Activated naive CD4-positive, alpha-beta T cell treated with anti-CD3 and anti-CD28 coated beads, Interleukin-2, amount 50 U/mL, for 72 hours (primary cell): ENCODE results near the gene VAPB. TPM values are rescaled to one million over a fixed set of nuclear protein-coding genes. Genes with fewer than 3 reads are reported as not detected.
A peak's percentile ranks its signal among the peaks of the same experiment; 100 is the strongest.
"Not testable (repeated sequence)": the region's sequence is repeated elsewhere in the genome, so short reads cannot be mapped to it uniquely, and the experiment has no call there.

Experiments used
- ATAC-seq, 2 donors: fragments of 150-1000 bp; cut with Tn5 transposase; 2 replicates each; pipeline ENCODE4 v1.10.0; 2021; ENCODE audit warnings: mild to moderate bottlenecking in 2 of 2, moderate library complexity in 2 of 2
- DNase-seq, 2 donors: peaks; one replicate each; pipeline ENCODE4 v3.0.0; 2021 to 2022; ENCODE audit warnings: low spot score in 2 of 2
- H3K27ac Mint-ChIP-seq, 2 donors: one replicate each; pipeline ENCODE4 v1.8.0; 2022; ENCODE audit warnings: mild to moderate bottlenecking in 2 of 2, mixed read lengths in 2 of 2
- H3K36me3 Mint-ChIP-seq, 2 donors: one replicate each; pipeline ENCODE4 v1.8.0; 2022; ENCODE audit warnings: mixed read lengths in 2 of 2
- H3K9me3 Mint-ChIP-seq, 2 donors: one replicate each; pipeline ENCODE4 v1.8.0; 2022; ENCODE audit warnings: mixed read lengths in 2 of 2
- total RNA-seq, 2 donors: library from RNA; stranded (reverse); gene quantifications; one replicate each; pipeline ENCODE4 v1.2.3, GENCODE V29; 2022

Gene VAPB, protein sequence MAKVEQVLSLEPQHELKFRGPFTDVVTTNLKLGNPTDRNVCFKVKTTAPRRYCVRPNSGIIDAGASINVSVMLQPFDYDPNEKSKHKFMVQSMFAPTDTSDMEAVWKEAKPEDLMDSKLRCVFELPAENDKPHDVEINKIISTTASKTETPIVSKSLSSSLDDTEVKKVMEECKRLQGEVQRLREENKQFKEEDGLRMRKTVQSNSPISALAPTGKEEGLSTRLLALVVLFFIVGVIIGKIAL
- 10 to 100 TPM; 28.0 to 43.5 TPM for total RNA-seq

DNA sequence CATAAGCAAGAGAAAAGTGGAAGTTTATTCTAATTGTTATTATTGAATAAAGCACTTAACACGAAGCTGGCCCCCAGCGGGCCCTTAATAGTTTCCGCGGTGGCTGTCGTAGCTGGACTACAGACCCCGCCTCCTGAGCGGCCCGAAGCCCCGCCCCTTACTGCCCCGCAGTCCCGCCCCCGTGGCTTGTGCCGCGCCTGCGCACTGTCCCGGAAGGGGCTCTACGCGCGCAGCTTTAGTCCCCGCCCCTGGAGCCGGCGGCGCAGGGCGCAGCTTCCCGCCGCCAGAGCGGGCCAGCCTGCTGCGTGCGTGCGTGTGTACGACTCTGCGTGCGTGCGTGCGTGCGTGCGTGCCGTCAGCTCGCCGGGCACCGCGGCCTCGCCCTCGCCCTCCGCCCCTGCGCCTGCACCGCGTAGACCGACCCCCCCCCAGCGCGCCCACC lies at the start of gene VAPB:
Gene VAPB (plus strand): TSS at position 348 of the 442 bp plus-strand sequence. CDS start 231 bp downstream, outside the sequence.
- Mint-ChIP-seq H3K36me3 (peaks cover 19 to 41% of the 10 kb centered on the region in 2 donors), H3K9me3 (peaks cover 0 to 8% of the 10 kb centered on the region in 2 donors), H3K27ac (peak within 1 kb of the TSS; percentile 94 to 95)
- ATAC-seq (peak; percentile 98 to 100), DNase-seq (peak; percentile 98)

DNA sequence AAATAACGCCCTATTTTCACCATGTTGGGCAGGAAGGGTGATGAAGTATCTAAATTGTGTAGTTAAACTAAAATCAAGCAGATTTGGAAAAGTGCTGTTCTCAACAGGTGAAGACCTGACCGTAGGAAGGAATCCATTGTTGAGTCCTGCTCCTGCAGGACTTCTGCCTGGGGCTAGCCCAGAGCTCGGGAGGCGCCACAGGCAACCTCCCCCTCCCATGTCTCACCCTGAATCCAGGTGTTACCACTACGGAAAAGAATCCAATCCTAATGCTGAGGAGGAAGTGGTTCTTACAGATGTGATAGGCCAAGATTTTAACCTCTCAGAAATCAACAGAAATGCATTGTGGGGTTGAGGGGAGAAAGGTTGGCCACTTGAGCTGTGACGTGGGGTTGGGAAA lies 49.3 kb upstream of the VAPB start:
- Mint-ChIP-seq H3K9me3 (peaks cover 9 to 17% of the 10 kb centered on the region in 2 donors), H3K36me3 (peaks cover 5 to 25% of the 10 kb centered on the region in 2 donors), H3K27ac (peak overlapping the region in 1 of 2 donors; percentile 22)
- ATAC-seq (no peak), DNase-seq (no peak)

DNA sequence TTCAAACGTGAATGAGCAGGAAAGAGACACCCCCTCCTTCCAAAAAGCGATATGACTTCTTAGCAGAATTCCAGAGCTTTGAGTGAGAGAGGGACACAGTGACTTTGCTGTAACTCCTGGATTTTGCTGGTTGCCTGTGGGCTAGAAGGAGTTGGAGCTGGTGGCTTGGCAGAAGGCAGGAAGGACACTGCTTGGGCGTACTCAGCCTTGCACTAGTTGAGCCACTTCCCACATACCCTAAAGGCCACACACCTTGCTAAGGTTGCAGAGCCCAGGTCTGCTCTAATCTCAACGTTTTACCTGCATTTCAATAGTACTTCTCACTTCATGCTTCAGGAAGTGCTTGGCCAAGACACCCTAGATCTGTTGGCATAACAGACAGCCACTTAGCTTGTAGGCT lies 48.9 kb upstream of the VAPB start:
- ATAC-seq (no peak), DNase-seq (no peak)
- peaks cover 7 to 27% of the 10 kb centered on the region in 2 donors for H3K36me3 Mint-ChIP-seq
- H3K27ac Mint-ChIP-seq = peak overlapping the region in 1 of 2 donors; percentile 24
- peaks cover 9 to 17% of the 10 kb centered on the region in 2 donors for H3K9me3 Mint-ChIP-seq

DNA sequence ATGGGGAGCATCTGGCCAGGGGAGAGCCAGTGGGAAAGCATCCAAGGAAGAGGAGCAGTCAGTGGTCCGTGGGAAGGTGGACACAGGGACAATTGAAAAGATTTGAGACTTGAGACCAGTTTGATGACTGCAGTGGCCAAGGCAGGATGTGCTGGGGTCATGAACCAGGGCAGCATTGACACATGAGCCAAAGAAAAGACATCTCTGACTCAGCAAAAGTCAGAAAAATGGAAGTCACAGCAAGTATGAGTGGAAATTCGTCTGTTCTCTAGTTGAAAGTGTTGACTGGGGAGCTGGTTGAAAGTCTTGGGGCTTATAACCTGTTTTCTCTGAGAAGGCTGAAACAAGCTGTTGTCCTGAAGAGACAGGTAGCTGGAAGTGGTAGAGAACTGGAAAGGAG lies 48.2 kb upstream of the VAPB start:
- Mint-ChIP-seq H3K27ac (peak overlapping the region; percentile 24 to 92), H3K36me3 (peaks cover 14 to 34% of the 10 kb centered on the region in 2 donors), H3K9me3 (peaks cover 9 to 17% of the 10 kb centered on the region in 2 donors)
- ATAC-seq (no peak), DNase-seq (no peak)

DNA sequence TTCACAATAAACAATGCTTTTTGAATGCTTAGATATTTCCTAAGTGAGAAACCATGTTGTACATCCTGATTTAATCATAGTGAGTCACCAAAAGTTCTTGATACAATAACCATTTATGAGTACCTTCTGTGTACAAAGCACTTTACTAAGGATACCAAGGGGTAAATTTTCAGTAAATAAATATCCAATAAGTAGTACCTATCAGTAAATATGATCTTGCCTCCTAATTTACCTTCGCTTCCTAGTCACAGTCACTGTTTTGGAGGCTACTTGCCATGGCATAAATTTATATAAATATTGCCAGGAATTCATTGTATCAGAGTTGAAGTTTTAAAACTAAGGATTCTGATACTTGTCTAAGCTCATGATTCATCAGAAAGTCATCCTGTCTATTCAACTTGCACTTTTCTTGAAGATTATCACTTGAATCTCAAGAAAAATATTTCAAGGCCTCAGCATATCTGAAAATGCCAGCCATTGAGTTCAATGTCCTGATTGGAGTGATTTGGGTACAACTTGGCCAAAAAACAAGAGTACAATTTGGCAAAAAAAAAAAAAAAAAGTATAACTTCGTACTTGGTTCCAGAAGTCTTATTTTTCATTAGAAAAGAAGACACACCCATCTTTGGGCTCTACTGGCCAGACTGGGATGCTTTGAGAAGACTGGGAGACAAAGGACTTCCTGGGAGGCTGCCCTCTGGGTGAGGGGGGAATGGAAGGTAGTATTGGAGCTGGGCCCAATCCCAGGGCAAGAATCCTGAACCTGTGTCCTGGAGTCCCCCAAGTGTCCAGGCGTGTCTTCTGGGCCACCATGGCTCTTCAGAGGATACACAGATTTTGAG lies 46.7 kb upstream of the VAPB start:
- Mint-ChIP-seq H3K36me3 (peaks cover 24 to 48% of the 10 kb centered on the region in 2 donors), H3K27ac (no peak overlapping the region), H3K9me3 (peaks cover 9 to 23% of the 10 kb centered on the region in 2 donors)
- ATAC-seq (peak in 1 of 2 donors; percentile 62), DNase-seq (no peak)

DNA sequence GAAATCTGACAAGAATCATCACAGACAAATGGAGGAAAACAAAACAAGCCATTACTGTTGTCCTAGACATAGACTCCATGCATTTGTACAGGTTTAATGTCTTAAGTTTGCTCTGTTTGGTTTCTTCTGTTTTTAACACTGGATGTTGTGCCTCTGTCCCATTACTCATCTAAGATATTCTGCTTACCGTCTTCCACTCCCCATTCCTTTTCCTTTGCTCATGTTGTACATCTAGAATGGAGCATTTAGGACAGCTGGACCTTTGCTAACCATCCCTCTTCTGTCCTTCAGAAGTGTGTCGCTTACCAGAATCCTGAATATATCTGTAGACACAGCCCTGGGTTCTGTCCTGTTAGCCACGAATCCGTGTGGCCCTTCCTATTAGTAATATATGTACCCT lies 44.3 kb upstream of the VAPB start:
- no peak overlapping the region for H3K27ac Mint-ChIP-seq
- H3K9me3 Mint-ChIP-seq = peaks cover 9 to 19% of the 10 kb centered on the region in 2 donors
- ATAC-seq (no peak), DNase-seq (no peak)
- peaks cover 20 to 42% of the 10 kb centered on the region in 2 donors for H3K36me3 Mint-ChIP-seq

DNA sequence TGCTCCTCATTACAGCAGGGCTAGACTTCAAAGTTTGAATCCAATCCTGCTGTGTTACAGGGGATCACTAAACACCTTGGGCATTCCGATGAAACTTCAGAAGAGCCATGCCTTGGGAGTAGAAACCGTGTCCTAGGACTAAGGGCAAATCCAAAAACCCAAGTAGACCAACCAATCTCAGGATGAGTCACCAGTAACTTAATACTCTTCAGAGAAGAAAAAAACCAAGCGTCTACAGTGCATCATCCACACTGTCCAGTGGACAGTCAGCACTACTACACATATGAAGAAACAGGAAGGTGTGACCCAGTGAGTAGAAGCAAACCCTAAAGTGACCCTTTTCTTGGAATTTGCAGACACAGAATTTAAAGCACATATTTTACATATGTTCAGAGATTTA lies 39.5 kb upstream of the VAPB start:
- ATAC-seq = peak in 1 of 2 donors; percentile 79
- no peak for DNase-seq
- peak overlapping the region; percentile 48 to 75 for H3K27ac Mint-ChIP-seq
- peaks cover 29% of the 10 kb centered on the region in 2 donors for H3K36me3 Mint-ChIP-seq
- H3K9me3 Mint-ChIP-seq = peaks cover 0 to 5% of the 10 kb centered on the region in 2 donors

DNA sequence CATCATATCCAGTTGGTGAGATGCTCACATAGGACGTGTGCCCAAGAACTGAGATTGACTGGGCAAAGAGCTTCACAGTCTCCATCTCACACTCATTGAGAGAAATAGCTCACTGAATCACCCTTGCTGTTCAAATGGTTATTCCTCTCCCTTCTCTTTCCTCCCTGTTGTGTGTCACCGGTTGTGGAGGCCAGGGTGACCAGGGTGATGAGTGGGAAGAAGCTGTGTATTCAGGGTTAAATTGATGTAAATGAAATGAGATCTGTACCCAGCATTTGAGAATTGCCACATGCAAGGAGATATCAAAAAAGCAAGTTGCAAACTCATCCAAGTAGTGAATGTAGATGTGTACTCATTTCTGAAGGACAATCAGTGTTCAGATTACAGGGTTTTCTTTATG lies 36.6 kb upstream of the VAPB start:
- H3K36me3 Mint-ChIP-seq = peaks cover 6 to 12% of the 10 kb centered on the region in 2 donors
- no peaks in the 10 kb centered on the region for H3K9me3 Mint-ChIP-seq
- ATAC-seq (peak; percentile 78 to 96), DNase-seq (peak in 1 of 2 donors; percentile 39)
- H3K27ac Mint-ChIP-seq = peak overlapping the region in 1 of 2 donors; percentile 20

DNA sequence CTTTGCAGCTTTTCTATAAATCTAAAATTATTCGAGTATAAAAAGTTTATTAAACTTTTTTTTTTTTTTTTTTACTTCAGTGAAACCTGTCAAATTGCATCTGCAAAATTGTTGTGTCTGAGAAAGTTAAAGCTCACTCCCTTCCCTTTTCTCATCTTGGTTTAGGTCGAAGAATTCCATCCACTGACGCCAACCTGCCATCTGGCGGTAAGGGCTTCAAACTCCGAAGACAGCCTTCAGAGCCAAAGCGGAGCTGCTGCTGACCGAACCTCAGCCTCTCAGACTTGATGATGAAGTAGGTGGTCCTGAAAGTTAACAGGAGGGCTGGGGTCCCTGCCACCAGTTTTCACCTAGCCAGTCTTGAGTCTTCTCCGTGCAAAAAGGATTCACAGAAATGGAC lies 29.6 kb upstream of the VAPB start:
- Mint-ChIP-seq H3K27ac (no peak overlapping the region), H3K36me3 (peaks cover 3 to 9% of the 10 kb centered on the region in 2 donors), H3K9me3 (no peaks in the 10 kb centered on the region)
- DNase-seq = no peak
- no peak for ATAC-seq

DNA sequence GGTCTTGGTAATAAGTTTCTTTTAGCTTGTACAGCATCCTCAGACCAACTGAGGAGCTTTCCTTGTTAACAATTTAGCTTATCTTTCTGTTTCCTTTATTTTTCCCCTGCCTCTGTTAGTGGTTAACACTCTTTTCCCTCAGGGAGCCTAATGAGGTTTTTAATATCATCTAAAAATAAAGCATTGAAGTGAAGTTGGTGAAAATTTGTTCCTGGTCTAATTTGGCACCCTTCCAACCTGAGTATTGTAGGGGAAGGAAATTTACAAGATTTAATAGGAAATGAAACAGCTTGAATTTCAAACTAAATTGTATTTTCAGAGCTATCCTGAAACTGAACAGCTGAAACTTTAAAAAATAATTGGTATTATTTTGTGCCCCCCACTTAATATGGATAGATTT lies 28.1 kb upstream of the VAPB start:
- H3K36me3 Mint-ChIP-seq = peaks cover 0 to 9% of the 10 kb centered on the region in 2 donors
- no peak for DNase-seq
- no peak overlapping the region for H3K27ac Mint-ChIP-seq
- ATAC-seq = no peak
- no peaks in the 10 kb centered on the region for H3K9me3 Mint-ChIP-seq

DNA sequence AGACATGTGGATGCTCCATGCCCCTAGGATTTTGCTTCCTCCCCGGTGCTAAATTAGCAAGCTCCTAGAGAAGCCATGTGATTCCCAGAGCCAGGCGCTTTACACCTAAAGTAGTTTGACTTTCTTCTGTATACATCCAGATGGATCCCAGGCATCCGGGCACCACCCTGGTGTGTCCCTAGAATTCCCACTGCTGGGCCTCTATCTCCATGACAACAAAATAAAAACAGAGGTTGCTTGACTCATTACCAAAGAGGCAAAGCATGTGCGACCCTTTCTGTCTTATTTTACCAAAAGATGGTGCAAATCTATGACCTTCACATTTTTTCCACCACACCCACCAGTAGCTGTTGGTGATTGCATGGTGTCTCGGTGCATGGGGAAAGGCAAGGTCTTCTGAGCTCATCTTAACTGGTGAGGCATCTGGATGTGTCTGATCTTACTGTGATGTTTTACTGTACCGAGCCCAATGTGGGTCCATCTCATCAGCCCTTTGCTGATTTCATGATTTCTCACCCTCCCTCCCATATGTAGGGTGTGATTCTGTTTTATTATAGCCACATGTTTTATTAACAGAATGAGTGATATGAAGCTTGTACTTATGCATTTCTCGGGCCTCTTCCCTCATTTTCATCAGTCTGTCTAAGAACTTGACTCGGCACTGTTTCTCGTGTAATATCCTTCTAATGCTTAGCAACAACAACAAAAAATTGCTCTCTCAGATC lies 27.4 kb upstream of the VAPB start:
- ATAC-seq = peak in 1 of 2 donors; percentile 29
- no peak for DNase-seq
- Mint-ChIP-seq H3K9me3 (no peaks in the 10 kb centered on the region), H3K27ac (no peak overlapping the region), H3K36me3 (peaks cover 0 to 9% of the 10 kb centered on the region in 2 donors)

DNA sequence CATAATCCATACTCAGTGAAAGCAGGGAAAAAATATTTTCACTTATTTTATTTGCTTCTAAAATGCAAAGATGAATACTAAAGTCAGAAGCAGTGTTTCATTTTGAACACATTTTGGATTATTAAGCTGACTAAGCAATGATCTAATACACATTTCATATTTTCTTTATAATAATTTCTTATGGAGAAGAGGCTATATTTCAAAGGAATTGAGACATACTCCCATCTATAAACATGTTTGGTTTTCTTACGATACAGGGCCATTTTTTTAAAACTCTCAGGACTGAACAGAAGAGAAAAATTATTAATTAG lies 26.9 kb upstream of the VAPB start:
- peaks cover 0 to 9% of the 10 kb centered on the region in 2 donors for H3K36me3 Mint-ChIP-seq
- ATAC-seq (no peak), DNase-seq (no peak)
- no peak overlapping the region for H3K27ac Mint-ChIP-seq
- no peaks in the 10 kb centered on the region for H3K9me3 Mint-ChIP-seq

DNA sequence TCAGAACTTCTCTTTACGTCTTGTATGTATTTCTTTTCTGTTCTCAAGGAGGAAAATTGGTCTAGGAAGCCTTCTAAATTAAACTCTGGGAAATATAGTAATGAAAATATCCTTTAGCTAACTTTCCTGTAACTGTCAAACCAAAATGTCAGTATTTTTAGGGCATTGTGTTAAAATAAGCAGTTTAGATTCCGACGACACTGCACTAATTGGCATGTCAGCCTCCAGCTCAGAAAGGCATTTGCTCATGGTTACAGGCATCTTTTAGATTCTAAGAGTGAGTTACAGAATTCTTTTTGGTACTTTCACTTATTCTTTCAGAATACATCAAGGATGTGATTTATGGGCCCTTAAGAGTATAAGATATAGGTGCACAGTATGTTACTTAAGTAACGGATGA lies 26.1 kb upstream of the VAPB start:
- Mint-ChIP-seq H3K36me3 (peaks cover 0 to 9% of the 10 kb centered on the region in 2 donors), H3K27ac (peak overlapping the region in 1 of 2 donors; percentile 17), H3K9me3 (no peaks in the 10 kb centered on the region)
- DNase-seq (no peak), ATAC-seq (no peak)

DNA sequence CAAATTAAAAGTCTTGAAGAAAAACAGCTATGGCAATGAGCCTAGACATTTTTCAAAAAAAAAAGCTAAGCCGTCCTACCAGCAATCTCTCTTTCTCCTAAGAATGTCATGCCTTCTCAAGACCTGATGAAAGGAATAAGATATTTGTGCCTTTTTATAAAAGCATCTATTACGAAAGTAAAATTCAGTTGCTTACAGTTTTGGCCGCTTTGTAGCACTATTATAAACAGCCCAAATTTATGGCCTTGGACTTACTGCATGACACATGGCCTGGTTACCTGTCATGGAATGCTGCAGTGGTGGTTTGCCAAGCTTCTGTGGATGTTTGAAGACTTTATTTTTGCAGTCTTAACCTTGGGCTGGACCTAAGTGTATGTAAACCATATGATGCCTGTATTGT lies 22.2 kb upstream of the VAPB start:
- DNase-seq (no peak), ATAC-seq (no peak)
- H3K9me3 Mint-ChIP-seq = no peaks in the 10 kb centered on the region
- no peak overlapping the region for H3K27ac Mint-ChIP-seq
- H3K36me3 Mint-ChIP-seq = peaks cover 0 to 9% of the 10 kb centered on the region in 2 donors

DNA sequence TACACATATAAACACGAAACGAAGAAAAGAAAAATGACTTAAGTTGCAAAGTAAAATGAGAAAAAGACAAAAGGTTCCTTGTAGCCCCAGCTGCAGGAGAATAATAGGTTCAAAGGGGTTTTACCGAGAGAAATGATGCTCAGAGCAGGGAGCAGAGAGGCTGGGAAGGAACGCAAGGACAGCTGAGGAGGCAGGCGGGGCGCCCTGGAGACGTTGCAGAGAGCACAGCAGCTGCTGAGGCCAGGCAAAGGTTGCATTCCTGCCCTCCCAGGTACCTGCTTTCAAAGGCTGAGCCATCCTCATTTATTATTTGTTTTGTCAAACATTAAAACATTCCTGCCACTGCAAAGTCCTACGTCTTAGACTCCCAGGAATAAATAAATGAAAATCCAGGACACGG lies 16.2 kb upstream of the VAPB start:
- no peaks in the 10 kb centered on the region for H3K9me3 Mint-ChIP-seq
- DNase-seq (no peak), ATAC-seq (no peak)
- no peak overlapping the region for H3K27ac Mint-ChIP-seq
- no peaks in the 10 kb centered on the region for H3K36me3 Mint-ChIP-seq

DNA sequence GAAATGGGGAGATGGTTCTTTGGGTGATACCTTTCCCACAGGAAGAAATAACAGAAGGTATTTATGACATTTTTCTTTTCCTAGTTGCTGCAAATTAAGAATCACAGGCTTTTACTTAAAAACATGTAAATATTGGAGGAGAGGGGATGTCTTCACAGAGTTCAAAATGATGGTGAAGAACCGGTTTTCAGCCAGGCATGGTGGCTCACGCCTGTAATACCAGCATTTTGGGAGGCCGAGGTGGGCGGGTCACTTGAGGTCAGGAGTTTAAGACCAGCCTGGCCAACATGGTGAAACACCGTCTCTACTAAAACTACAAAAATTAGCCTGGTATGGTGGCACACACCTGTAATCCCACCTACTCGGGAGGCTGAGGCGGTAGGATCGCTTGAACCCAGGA lies 15.7 kb upstream of the VAPB start:
- not testable (repeated sequence) for ATAC-seq, H3K27ac Mint-ChIP-seq, H3K9me3 Mint-ChIP-seq, DNase-seq, H3K36me3 Mint-ChIP-seq
